Mesendoderm (in vitro differentiated cells): ENCODE results near the gene ZBTB48.

Experiments
- DNase-seq: peaks from one replicate; pipeline ENCODE4 v3.0.0; 2013
- H2AK5ac ChIP-seq: 2 replicates; pipeline ENCODE4 v1.6.1; 2013; ENCODE audit warnings: low read length, inconsistent platforms
- H2BK120ac ChIP-seq: 2 replicates; pipeline ENCODE4 v1.6.1; 2013; ENCODE audit warnings: low read depth, mild to moderate bottlenecking, low read length, moderate library complexity, mixed read lengths
- H2BK15ac ChIP-seq: replicated peaks from 2 replicates; pipeline ENCODE4 v1.6.1; 2013; ENCODE audit warnings: low read depth, mild to moderate bottlenecking, moderate library complexity
- H2BK5ac ChIP-seq: 2 replicates; pipeline ENCODE4 v1.6.1; 2013; ENCODE audit warnings: low read length, inconsistent platforms
- H3K18ac ChIP-seq: 2 replicates; pipeline ENCODE4 v1.6.1; 2013; ENCODE audit warnings: mild to moderate bottlenecking, low read length, mixed read lengths
- H3K23ac ChIP-seq: one replicate; pipeline ENCODE4 v1.6.1; 2013; ENCODE audit warnings: low read length
- H3K27ac ChIP-seq: 2 replicates; pipeline ENCODE4 v1.5.1; 2013; ENCODE audit warnings: low read depth, mild to moderate bottlenecking, inconsistent platforms, low read length, moderate library complexity
- H3K27me3 ChIP-seq: 2 replicates; pipeline ENCODE4 v1.6.1; 2013; ENCODE audit warnings: low read length, control low read depth, mild to moderate bottlenecking, inconsistent platforms; ENCODE audit not compliant: insufficient read depth, poor library complexity
- H3K36me3 ChIP-seq: 2 replicates; pipeline ENCODE4 v1.6.1; 2013; ENCODE audit warnings: low read length, inconsistent platforms; ENCODE audit not compliant: control insufficient read depth, insufficient read depth
- H3K4ac ChIP-seq: one replicate; pipeline ENCODE4 v1.6.1; 2013; ENCODE audit warnings: low read depth, mild to moderate bottlenecking, low read length, moderate library complexity
- H3K4me1 ChIP-seq: 2 replicates; pipeline ENCODE4 v1.6.1; 2013; ENCODE audit warnings: low read depth, low read length, inconsistent platforms; ENCODE audit not compliant: control insufficient read depth
- H3K4me2 ChIP-seq: 2 replicates; pipeline ENCODE4 v1.6.1; 2013; ENCODE audit warnings: low read length
- H3K4me3 ChIP-seq: 2 replicates; pipeline ENCODE4 v1.5.1; 2013; ENCODE audit warnings: mild to moderate bottlenecking, low read length
- H3K56ac ChIP-seq: one replicate; pipeline ENCODE4 v1.6.1; 2013; ENCODE audit warnings: low read length
- H3K79me1 ChIP-seq: 2 replicates; pipeline ENCODE4 v1.6.1; 2013; ENCODE audit warnings: low read length, inconsistent platforms
- H3K79me2 ChIP-seq: 2 replicates; pipeline ENCODE4 v1.6.1; 2013; ENCODE audit warnings: mild to moderate bottlenecking, low read length; ENCODE audit not compliant: control insufficient read depth, insufficient read depth
- H3K9ac ChIP-seq: 2 replicates; pipeline ENCODE4 v1.6.1; 2013; ENCODE audit warnings: low read length, inconsistent platforms
- H4K5ac ChIP-seq: one replicate; pipeline ENCODE4 v1.6.1; 2013; ENCODE audit warnings: low read length
- H4K8ac ChIP-seq: one replicate; pipeline ENCODE4 v1.6.1; 2013; ENCODE audit warnings: low read depth, mild to moderate bottlenecking, control low read depth, low read length, moderate library complexity
- WGBS: extraction: QIAGEN DNeasy Blood & Tissue Kit; methylation state at CpG from one replicate; pipeline ENCODE4 v1.1.7; 2013; ENCODE audit warnings: low lambda C conversion rate, missing lambda C conversion rate; ENCODE audit not compliant: insufficient coverage; ENCODE audit errors: extremely low coverage; 5-methylcytosine and 5-hydroxymethylcytosine counted together

Gene ZBTB48

GRCh38 chr1:6577831-6578525, 1.8 kb upstream of the ZBTB48 start:
- H2AK5ac ChIP-seq = no peak overlapping the region
- H3K79me1 ChIP-seq = peaks cover 8% of the 10 kb centered on the region
- H3K4ac ChIP-seq = no peak overlapping the region
- H3K4me2 ChIP-seq = no peak overlapping the region
- no peak overlapping the region for H3K23ac ChIP-seq
- no CpG with 5 or more reads among the region's 6 CpGs for WGBS
- H2BK120ac ChIP-seq = no peak overlapping the region
- no peak overlapping the region for H2BK5ac ChIP-seq
- no peak overlapping the region for H4K5ac ChIP-seq
- peaks cover 3% of the 10 kb centered on the region for H3K4me1 ChIP-seq
- H4K8ac ChIP-seq = no peak overlapping the region
- no peak overlapping the region for H2BK15ac ChIP-seq
- H3K9ac ChIP-seq = no peak overlapping the region
- peaks cover 3% of the 10 kb centered on the region for H3K79me2 ChIP-seq
- H3K27me3 ChIP-seq = no peaks in the 10 kb centered on the region
- no peak overlapping the region for H3K27ac ChIP-seq
- no peak overlapping the region for H3K56ac ChIP-seq
- no peak overlapping the region for H3K18ac ChIP-seq
- DNase-seq = no peak
- H3K4me3 ChIP-seq = no peak overlapping the region
- no peaks in the 10 kb centered on the region for H3K36me3 ChIP-seq

DNA sequence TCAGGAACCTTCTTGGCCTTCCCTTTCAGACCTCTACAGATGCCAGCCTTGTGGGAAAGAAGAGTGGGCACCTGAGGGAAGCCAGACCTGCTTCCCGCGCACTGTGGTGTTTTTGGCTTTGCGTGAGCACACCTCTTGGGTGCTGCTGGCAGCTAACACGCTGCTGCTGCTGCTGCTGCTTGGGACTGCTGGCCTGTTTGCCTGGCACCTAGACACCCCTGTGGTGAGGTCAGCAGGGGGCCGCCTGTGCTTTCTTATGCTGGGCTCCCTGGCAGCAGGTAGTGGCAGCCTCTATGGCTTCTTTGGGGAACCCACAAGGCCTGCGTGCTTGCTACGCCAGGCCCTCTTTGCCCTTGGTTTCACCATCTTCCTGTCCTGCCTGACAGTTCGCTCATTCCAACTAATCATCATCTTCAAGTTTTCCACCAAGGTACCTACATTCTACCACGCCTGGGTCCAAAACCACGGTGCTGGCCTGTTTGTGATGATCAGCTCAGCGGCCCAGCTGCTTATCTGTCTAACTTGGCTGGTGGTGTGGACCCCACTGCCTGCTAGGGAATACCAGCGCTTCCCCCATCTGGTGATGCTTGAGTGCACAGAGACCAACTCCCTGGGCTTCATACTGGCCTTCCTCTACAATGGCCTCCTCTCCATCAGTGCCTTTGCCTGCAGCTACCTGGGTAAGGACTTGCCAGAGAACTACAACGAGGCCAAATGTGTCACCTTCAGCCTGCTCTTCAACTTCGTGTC, 995 bp upstream of the ZBTB48 start:
- no peak for DNase-seq
- WGBS = no CpG with 5 or more reads among the region's 14 CpGs

DNA sequence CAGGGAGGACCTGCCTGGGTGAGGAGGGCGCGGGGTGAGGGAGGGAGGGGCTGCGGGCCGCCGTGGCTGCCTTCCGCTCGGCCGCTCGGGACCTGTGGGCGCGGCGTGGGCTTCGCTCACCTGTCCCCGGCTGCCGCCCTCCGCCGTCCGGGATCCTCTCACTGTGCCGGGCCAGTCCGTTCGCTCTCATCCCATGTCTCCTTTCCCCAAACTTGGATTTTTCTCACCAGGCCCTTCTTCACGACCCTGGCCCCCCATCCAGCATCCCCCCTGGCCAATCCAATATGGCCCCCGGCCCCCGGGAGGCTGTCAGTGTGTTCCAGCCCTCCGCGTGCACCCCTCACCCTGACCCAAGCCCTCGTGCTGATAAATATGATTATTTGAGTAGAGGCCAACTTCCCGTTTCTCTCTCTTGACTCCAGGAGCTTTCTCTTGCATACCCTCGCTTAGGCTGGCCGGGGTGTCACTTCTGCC, 362 bp downstream of the ZBTB48 start:
- Histone ChIP-seq H3K23ac (no peak overlapping the region), H3K79me2 (peaks cover 3% of the 10 kb centered on the region), H4K8ac (no peak overlapping the region), H3K18ac (no peak overlapping the region), H3K79me1 (peaks cover 8% of the 10 kb centered on the region), H3K4ac (no peak overlapping the region), H2BK120ac (no peak overlapping the region), H3K27me3 (no peaks in the 10 kb centered on the region), H3K27ac (no peak overlapping the region), H4K5ac (no peak overlapping the region), H2AK5ac (no peak overlapping the region), H2BK5ac (no peak overlapping the region), H3K56ac (peak overlapping the region; percentile 88), H3K4me1 (peaks cover 3% of the 10 kb centered on the region), H3K4me3 (peak overlapping the region; percentile 69), H3K4me2 (peak overlapping the region; percentile 66), H3K9ac (peak overlapping the region; percentile 81), H3K36me3 (no peaks in the 10 kb centered on the region), H2BK15ac (no peak overlapping the region)
- WGBS = no CpG with 5 or more reads among the region's 30 CpGs
- DNase-seq = no peak

More for the DNA sequence above, 995 bp upstream of the ZBTB48 start:
- Histone ChIP-seq H2AK5ac (peak overlapping the region; percentile 89), H2BK15ac (no peak overlapping the region), H3K56ac (peak overlapping the region; percentile 81), H2BK120ac (no peak overlapping the region), H3K79me1 (peaks cover 8% of the 10 kb centered on the region), H3K79me2 (peaks cover 3% of the 10 kb centered on the region), H3K27me3 (no peaks in the 10 kb centered on the region), H3K18ac (no peak overlapping the region), H4K5ac (no peak overlapping the region), H3K4me1 (peaks cover 3% of the 10 kb centered on the region), H3K9ac (peak overlapping the region; percentile 58), H3K4ac (no peak overlapping the region), H3K23ac (no peak overlapping the region), H4K8ac (no peak overlapping the region), H3K4me2 (no peak overlapping the region), H2BK5ac (no peak overlapping the region), H3K27ac (no peak overlapping the region), H3K4me3 (no peak overlapping the region), H3K36me3 (no peaks in the 10 kb centered on the region)

DNA sequence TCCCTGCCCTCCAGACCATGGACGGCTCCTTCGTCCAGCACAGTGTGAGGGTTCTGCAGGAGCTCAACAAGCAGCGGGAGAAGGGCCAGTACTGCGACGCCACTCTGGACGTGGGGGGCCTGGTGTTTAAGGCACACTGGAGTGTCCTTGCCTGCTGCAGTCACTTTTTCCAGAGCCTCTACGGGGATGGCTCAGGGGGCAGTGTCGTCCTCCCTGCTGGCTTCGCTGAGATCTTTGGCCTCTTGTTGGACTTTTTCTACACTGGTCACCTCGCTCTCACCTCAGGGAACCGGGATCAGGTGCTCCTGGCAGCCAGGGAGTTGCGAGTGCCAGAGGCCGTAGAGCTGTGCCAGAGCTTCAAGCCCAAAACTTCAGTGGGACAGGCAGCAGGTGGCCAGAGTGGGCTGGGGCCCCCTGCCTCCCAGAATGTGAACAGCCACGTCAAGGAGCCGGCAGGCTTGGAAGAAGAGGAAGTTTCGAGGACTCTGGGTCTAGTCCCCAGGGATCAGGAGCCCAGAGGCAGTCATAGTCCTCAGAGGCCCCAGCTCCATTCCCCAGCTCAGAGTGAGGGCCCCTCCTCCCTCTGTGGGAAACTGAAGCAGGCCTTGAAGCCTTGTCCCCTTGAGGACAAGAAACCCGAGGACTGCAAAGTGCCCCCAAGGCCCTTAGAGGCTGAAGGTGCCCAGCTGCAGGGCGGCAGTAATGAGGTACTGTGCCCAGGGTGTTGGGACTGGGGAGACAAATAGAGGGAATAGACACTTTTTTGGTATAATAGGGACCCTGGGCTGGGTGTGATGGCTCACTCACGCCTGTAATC, 1.0 kb downstream of the ZBTB48 start:
- peak overlapping the region; percentile 81 for H3K9ac ChIP-seq
- H3K27ac ChIP-seq = no peak overlapping the region
- peak; percentile 46 for DNase-seq

GRCh38 chr1:6581561-6582305, 1.9 kb downstream of the ZBTB48 start:
- H3K27ac ChIP-seq = no peak overlapping the region
- peaks cover 3% of the 10 kb centered on the region for H3K4me1 ChIP-seq
- no peak overlapping the region for H3K4me3 ChIP-seq
- no peak overlapping the region for H3K23ac ChIP-seq
- H3K27me3 ChIP-seq = no peaks in the 10 kb centered on the region
- no peak for DNase-seq
- no peak overlapping the region for H2BK5ac ChIP-seq
- H2BK120ac ChIP-seq = no peak overlapping the region
- H3K4ac ChIP-seq = no peak overlapping the region
- no CpG with 5 or more reads among the region's 10 CpGs for WGBS
- H3K4me2 ChIP-seq = no peak overlapping the region
- H2BK15ac ChIP-seq = no peak overlapping the region
- H3K18ac ChIP-seq = no peak overlapping the region
- no peaks in the 10 kb centered on the region for H3K36me3 ChIP-seq
- no peak overlapping the region for H2AK5ac ChIP-seq
- no peak overlapping the region for H3K56ac ChIP-seq
- peaks cover 3% of the 10 kb centered on the region for H3K79me2 ChIP-seq
- H4K5ac ChIP-seq = no peak overlapping the region
- no peak overlapping the region for H4K8ac ChIP-seq
- H3K9ac ChIP-seq = no peak overlapping the region
- peaks cover 8% of the 10 kb centered on the region for H3K79me1 ChIP-seq

More for the DNA sequence above, 1.0 kb downstream of the ZBTB48 start:
- Histone ChIP-seq H3K4me3 (peak overlapping the region; percentile 69), H3K79me2 (peaks cover 3% of the 10 kb centered on the region), H4K5ac (no peak overlapping the region), H3K23ac (no peak overlapping the region), H3K79me1 (peaks cover 8% of the 10 kb centered on the region), H2BK15ac (no peak overlapping the region), H3K27me3 (no peaks in the 10 kb centered on the region), H2BK120ac (no peak overlapping the region), H3K4me2 (peak overlapping the region; percentile 66), H3K36me3 (no peaks in the 10 kb centered on the region), H3K18ac (no peak overlapping the region), H4K8ac (no peak overlapping the region), H2BK5ac (no peak overlapping the region), H3K56ac (peak overlapping the region; percentile 88), H2AK5ac (no peak overlapping the region), H3K4ac (no peak overlapping the region), H3K4me1 (peaks cover 3% of the 10 kb centered on the region)
- WGBS = no CpG with 5 or more reads among the region's 19 CpGs
